GM19324 (cell line): ENCODE data around the gene AP1B1.
"Not testable (repeated sequence)": the region's sequence is repeated elsewhere in the genome, so short reads cannot be mapped to it uniquely, and the experiment has no call there.

Experiments used
- ATAC-seq: cut with Tn5 transposase; IDR thresholded peaks from one replicate; pipeline ENCODE4 v1.9.1; 2021; ENCODE audit warnings: mild to moderate bottlenecking, moderate library complexity; ENCODE audit not compliant: unreplicated experiment, low FRiP score

AP1B1 gene

DNA sequence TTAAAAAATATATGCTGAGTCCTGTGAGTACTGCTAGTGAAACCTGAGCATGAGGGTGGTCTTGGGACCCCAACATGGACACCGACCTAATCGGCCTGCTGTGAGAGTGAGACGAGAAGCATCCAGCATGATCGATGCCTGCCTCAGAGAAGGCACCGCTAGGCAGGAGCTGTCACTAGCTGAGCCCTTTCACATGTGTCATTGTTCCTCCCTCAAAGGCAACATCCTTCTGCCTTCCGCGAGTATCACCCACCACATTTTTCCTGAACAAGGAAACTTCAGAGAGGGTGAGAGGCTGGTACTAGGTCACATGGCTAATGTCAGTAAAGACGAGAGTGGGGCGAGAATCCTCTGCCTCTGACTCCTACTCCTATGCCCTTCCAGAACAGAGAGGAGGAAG lies 35.6 kb downstream of the AP1B1 start:
- no peak for ATAC-seq

- ATAC-seq, result no peak
These were observed 36.5 kb downstream of the AP1B1 start for GRCh38 chr22:29351891-29352290.

DNA sequence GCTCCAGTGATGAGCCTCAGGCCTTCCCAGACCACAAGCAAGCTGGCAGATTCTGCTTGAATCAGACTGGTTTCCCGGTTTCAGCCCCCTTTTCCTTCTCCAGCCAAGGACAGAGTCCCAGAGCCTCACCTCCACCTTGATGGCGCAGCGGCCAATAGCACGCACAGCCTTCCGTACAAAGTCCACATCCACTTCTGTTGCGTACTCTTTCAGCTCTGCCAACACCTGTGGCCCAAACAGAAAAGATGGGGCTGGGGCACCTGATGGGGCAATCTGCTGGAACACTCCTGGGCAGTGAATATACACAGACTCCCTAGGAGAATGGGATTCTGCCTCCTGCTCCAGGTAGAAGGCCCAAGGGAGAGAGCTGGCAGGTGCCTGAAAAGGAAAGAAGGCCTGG lies 37.3 kb downstream of the AP1B1 start:
- ATAC-seq, result no peak

DNA sequence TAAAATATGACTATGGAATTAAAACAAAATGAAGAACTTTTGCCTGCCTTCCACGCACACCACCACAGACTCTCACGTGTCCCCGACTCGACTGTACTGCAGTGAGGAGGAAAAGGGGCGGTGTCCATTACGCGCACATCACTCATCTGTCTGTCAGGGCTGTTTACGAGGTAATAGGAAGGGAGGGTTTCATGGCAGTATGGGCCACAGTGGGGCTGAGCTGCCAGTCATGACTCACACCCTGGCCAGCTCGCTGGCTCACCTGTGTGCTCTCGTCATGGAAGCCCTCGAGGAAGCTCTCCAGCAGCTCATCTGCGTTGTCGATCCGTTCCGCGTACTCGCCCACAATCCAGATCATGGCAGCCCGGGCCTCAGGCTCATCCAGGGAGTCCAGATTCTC lies 39.4 kb downstream of the AP1B1 start:
- no peak for ATAC-seq

DNA sequence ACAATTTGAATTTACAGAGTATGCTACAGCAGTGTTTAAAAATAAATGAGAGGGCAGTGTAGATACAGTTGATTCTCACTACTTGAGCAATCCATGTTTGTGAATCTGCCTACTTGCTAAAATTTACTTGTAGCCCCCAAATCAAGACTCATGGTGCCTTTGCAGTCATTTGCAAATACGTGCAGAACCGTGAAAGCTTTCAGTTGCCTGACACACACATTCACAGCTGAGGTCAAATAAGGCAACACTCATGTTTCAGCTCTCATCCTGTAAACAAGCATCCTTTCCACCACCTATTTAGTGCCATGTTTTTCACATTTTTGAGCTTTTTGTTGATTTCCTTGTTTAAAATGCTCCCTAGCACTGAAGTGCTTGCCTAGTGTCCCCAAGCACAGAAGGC lies 40.3 kb downstream of the AP1B1 start:
- ATAC-seq, result no peak

GRCh38 chr22:29346659-29347058 lies 41.7 kb downstream of the AP1B1 start:
- no peak for ATAC-seq

DNA sequence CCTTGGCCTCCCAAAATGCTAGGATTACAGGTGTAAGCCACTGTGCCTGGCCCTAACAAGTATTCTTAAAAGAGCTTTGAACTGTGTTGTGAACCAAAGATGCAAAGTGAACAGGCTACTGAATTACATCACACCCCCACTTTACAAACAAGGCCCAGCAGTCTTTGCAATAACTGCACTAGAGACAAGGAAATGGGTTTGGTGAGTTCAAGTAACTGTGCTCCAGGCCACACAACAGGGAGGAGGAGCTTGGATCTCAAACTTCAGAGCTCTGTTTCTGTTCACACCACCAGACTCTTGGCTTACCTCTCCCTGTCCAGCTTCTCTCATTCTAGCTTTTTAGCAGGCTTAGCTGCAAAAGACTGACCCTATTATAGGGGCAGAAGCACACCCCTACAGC lies 42.4 kb downstream of the AP1B1 start:
- ATAC-seq, result no peak

- not testable (repeated sequence) for ATAC-seq
These were observed 43.5 kb downstream of the AP1B1 start for GRCh38 chr22:29344889-29345288.

DNA sequence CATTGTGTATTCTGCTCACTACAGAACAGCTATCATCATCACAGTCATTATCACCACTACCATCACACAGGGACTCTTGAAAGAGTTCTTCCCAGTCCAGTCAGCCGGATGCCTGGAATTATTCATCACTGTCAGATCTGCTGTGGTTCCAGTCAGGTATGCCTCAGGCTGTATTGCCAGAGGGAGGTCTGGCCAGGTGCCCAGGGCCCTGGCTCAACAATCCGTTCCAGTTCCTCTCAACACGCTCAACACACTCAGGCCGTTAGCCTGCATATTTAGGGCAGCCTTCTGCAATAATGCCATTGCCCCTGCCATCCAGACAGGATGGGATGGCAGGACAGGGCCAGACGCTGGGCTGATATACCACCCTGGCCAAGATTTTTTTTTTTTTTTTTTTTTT lies 44.2 kb downstream of the AP1B1 start:
- no peak for ATAC-seq

DNA sequence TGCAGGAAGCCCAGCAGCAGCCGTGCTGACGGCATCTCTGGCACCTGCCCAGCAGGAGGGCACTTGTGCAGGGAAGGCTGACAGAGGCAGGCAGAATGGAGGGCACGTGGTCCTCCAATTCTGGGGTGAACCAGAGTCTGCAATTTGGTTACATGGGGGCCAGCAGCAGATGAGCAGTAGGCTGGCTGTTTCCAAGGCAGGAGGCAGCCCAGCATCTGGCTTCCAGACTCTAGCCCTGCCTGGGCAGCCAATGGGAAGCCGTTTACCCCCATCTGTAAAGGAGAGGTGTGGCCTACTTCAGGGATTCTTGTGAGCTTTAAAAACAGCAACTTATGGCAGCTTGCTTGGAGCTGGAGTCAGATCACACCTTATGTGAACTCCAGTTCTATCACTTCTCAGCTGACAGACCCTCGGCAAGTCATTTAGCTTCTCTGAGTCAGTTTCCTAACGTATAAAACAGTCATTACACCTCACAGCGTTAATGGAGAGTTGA lies 45.0 kb downstream of the AP1B1 start:
- no peak for ATAC-seq

GRCh38 chr22:29342577-29343312 lies 45.6 kb downstream of the AP1B1 start:
- no peak for ATAC-seq

GRCh38 chr22:29342177-29342576 lies 46.2 kb downstream of the AP1B1 start:
- no peak for ATAC-seq

GRCh38 chr22:29341849-29342127 lies 46.6 kb downstream of the AP1B1 start:
- no peak for ATAC-seq

GRCh38 chr22:29341056-29341848 lies 47.1 kb downstream of the AP1B1 start:
- ATAC-seq, result no peak

- ATAC-seq, result no peak
These were observed 47.8 kb downstream of the AP1B1 start for GRCh38 chr22:29340566-29340965.

GRCh38 chr22:29339381-29340235 lies 48.8 kb downstream of the AP1B1 start:
- ATAC-seq, result no peak

GRCh38 chr22:29338398-29338797 lies 50.0 kb downstream of the AP1B1 start:
- no peak for ATAC-seq

DNA sequence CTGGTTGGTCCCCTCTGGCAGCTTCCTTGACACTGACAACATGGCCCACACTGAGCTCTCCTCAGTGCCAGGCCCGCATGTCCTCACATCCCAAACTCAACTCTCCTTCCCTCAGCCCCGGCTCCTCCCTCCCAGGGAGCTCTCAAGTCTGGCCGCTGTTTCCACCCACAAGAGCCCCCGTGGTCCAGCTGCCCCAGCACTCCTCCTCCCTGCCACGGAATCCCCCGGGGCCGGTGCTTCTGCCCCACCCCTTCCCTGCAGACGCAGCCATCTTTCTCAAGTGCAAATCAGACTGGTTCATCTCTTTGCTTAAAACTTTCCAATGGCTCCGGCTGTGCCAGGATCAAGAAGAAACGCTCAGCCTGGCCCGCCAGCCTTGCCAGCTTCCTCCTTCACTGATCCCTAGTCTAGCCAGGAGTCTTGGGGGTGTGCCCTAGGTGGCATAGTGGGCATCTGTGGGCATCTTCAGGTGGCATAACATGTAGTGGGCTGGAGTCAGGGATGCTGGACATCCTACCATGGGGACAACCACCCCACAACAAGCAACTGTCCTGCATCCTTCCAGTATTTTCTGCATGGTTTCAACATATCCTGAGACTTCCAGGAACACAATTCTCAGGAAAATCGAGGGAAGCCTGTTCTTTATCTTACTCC lies 50.6 kb downstream of the AP1B1 start:
- ATAC-seq, result no peak

- ATAC-seq, result no peak
These were observed 51.4 kb downstream of the AP1B1 start for GRCh38 chr22:29336751-29337490.

DNA sequence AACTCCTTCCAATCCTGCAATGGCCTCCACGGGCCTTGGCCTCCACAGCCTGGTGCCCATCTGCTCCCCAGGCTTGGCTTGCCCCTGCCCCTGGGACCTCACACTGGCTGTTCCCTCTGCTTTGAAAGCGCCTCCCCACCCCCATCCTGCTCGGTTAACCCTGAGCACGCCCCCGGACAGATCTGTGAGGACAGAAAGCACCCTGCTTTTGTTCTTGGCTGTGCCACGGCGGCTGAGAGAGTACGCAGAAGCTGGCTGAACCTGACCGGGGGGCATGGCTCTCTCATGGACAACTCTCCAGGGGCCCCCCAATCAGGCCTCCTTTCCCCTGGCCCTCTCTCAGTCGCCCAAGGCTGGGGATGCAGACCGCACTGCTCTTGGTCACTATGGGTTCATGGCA lies 52.7 kb downstream of the AP1B1 start:
- ATAC-seq, result no peak
